ENCODE data around the gene FZD7.

FZD7 gene

GRCh38 chr2:202036601-202037037 lies 3.0 kb downstream of the FZD7 start:
- no peak for DNase-seq

- no peak for DNase-seq
These were observed 3.4 kb downstream of the FZD7 start for GRCh38 chr2:202037086-202037485.

- no peak for DNase-seq
These were observed 5.0 kb downstream of the FZD7 start for GRCh38 chr2:202038471-202039277.

GRCh38 chr2:202039278-202040078 lies 5.8 kb downstream of the FZD7 start:
- DNase-seq: no peak

- no peak for DNase-seq
These were observed 6.6 kb downstream of the FZD7 start for GRCh38 chr2:202040079-202040844.

GRCh38 chr2:202042444-202042843 lies 8.8 kb downstream of the FZD7 start:
- no peak for DNase-seq

- DNase-seq: no peak
These were observed 9.8 kb downstream of the FZD7 start for GRCh38 chr2:202043475-202043874.

GRCh38 chr2:202044777-202045176 lies 11.1 kb downstream of the FZD7 start:
- no peak for DNase-seq

GRCh38 chr2:202046572-202046971 lies 12.9 kb downstream of the FZD7 start:
- DNase-seq: no peak

- DNase-seq: no peak
These were observed 15.6 kb downstream of the FZD7 start for GRCh38 chr2:202049092-202049728.

GRCh38 chr2:202049840-202050239 lies 16.2 kb downstream of the FZD7 start:
- no peak for DNase-seq

GRCh38 chr2:202050652-202051051 lies 17.0 kb downstream of the FZD7 start:
- no peak for DNase-seq

- peak in 2 of 56 donors; percentile 1 to 16 for DNase-seq
These were observed 18.0 kb downstream of the FZD7 start for GRCh38 chr2:202051499-202052161.

- DNase-seq: no peak
These were observed 18.6 kb downstream of the FZD7 start for GRCh38 chr2:202052235-202052634.

- DNase-seq: no peak
These were observed 21.0 kb downstream of the FZD7 start for GRCh38 chr2:202054679-202055078.

- DNase-seq: peak in 2 of 56 donors; percentile 8 to 33
These were observed 23.0 kb downstream of the FZD7 start for GRCh38 chr2:202056611-202057010.

- no peak for DNase-seq
These were observed 26.6 kb downstream of the FZD7 start for GRCh38 chr2:202060218-202060617.

- no peak for DNase-seq
These were observed 28.0 kb downstream of the FZD7 start for GRCh38 chr2:202061695-202062094.

- DNase-seq: peak in 33 of 56 donors; percentile 2 to 76 (median 37)
These were observed 30.7 kb downstream of the FZD7 start for GRCh38 chr2:202064171-202064880.

GRCh38 chr2:202064881-202065230 lies 31.2 kb downstream of the FZD7 start:
- DNase-seq: no peak

All from nucleus accumbens (tissue), 56 donors.